Heart left ventricle (tissue), 16 donors: ENCODE data around the gene DCAF10. TPM values are rescaled to one million over a fixed set of nuclear protein-coding genes. Genes with fewer than 3 reads are reported as not detected.

Source experiments
- ATAC-seq, 4 donors: fragments of 200-7000 bp; cut with Tn5 transposase; one replicate each; pipeline ENCODE4 v1.9.1; 2020 to 2022; ENCODE audit warnings: moderate library complexity in 4 of 4, mild to moderate bottlenecking in 3 of 4, moderate number of reproducible peaks in 1 of 4
- DNase-seq, 5 donors: peaks; one replicate each; pipeline ENCODE4 v3.0.0-alpha.2; 2020
- H3K27ac ChIP-seq, 12 donors: fragments of 200-600 bp; sonication (generic) in 4 of 12; one replicate each; pipeline versions ENCODE4 v1.5.0 to v1.8.0; 2016 to 2022; ENCODE audit warnings: mild to moderate bottlenecking in 2 of 12
- H3K27me3 ChIP-seq, 9 donors: fragments of 200-600 bp; sonication (generic) in 2 of 9; one replicate each; pipeline versions ENCODE4 v1.5.1 to v1.8.0; 2016 to 2022; ENCODE audit warnings: mild to moderate bottlenecking in 3 of 9
- H3K36me3 ChIP-seq, 9 donors: fragments of 200-600 bp; sonication (generic) in 2 of 9; one replicate each; pipeline versions ENCODE4 v1.5.0 to v1.8.0; 2018 to 2022; ENCODE audit warnings: mild to moderate bottlenecking in 2 of 9
- H3K4me1 ChIP-seq, 12 donors: fragments of 200-600 bp; sonication (generic) in 4 of 12; one replicate each; pipeline versions ENCODE4 v1.5.0 to v1.8.0; 2016 to 2022; ENCODE audit warnings: mild to moderate bottlenecking in 3 of 12
- H3K4me3 ChIP-seq, 12 donors: fragments of 200-600 bp; sonication (generic) in 4 of 12; one replicate each; pipeline versions ENCODE4 v1.5.0 to v1.8.0; 2017 to 2022; ENCODE audit warnings: mild to moderate bottlenecking in 9 of 12, moderate library complexity in 4 of 12
- H3K9me3 ChIP-seq, 12 donors: fragments of 200-600 bp; sonication (generic) in 4 of 12; one replicate each; pipeline versions ENCODE4 v1.5.0 to v1.8.0; 2016 to 2022; ENCODE audit warnings: mild to moderate bottlenecking in 1 of 12
- CTCF ChIP-seq, 12 donors: fragments of 200-600 bp; sonication (generic) in 4 of 12; IDR thresholded peaks; one replicate each; pipeline versions ENCODE4 v1.5.0 to v1.8.0; 2018 to 2022; ENCODE audit warnings: antibody characterized with exemption in 12 of 12, mild to moderate bottlenecking in 5 of 12
- POLR2A ChIP-seq, 2 donors: fragments of 450-650 bp; IDR thresholded peaks; one replicate each; pipeline ENCODE4 v1.6.1; 2017; ENCODE audit warnings: antibody characterized with exemption in 2 of 2, mild to moderate bottlenecking in 2 of 2, moderate library complexity in 2 of 2
- WGBS, 4 donors: extraction: QIAGEN DNeasy Blood & Tissue Kit in 2 of 4; methylation state at CpG; one replicate each; pipeline versions ENCODE4 v1.1.5 to v1.1.7; 2013 to 2018; 5-methylcytosine and 5-hydroxymethylcytosine counted together
- intact Hi-C, 10 donors: fragments of 100-400 bp; cut with DNase I; formaldehyde crosslinking; loops; one replicate each; pipeline versions ENCODE4 v1.11.1 to v1.14.2; 2022
- polyA plus RNA-seq, 2 donors: library from polyadenylated mRNA; stranded (reverse); fragments of 200-250 nt; gene quantifications; one replicate each; pipeline ENCODE4 v1.2.3, GENCODE V29; 2013
- total RNA-seq, 9 donors: library from RNA; depleted of rRNA in 2 of 9; stranded (reverse); fragments of >200 nt in 2 of 9; fragmentation: NEBNext Ultra II Directional in 3 of 9; extraction: Animal tissue kit (Norgen Biotek cat#: 25700) in 3 of 9; gene quantifications; one replicate each; pipeline versions ENCODE4 v1.1.0 to v1.2.4, GENCODE V29; 2016 to 2023
- donor health status: ischemic (EF 13 %, LVEDD 7.1; RV severe dilation, severe dysfunction).
- donor health status: healthy with polysubstance abuse.
- donor health status: DM: no; HTN: yes; CAD: no.
- donor health status: DM: no; HTN: no; CAD: no.
- donor health status: ischemic (EF 25% LVEDD 6.9; RV normal size, moderate dysfunction).
- donor health status: ischemic (EF 25% LVEDD 5.7; RV mildly dilated, moderate dysfunction).
- donor health status: healthy.
- donor health status: DM: yes; HTN: yes; CAD: no.
- donor health status: ischemic (EF 35%, LVEDD 5.7; RV mildly dilated, moderate dysfunction).
- donor health status: nonischemic (EF 11% LVEDD 7.7; RV severe dilation, severe dysfunction).
- donor health status: DM: yes; HTN: yes; CAD: no.
- donor health status: PGD.
- donor health status: ischemic (EF 29% LVEDD 5.4; RV normal size, mild dysfunction).
- donor health status: nonischemic (EF 23%, LVEDD 6.1; RV moderate dilation, normal function).

The DCAF10 gene
- total and polyA plus RNA-seq, 11 donors, result 5.0 to 24.3 (median 19.8) TPM

GRCh38 chr9:37862530-37862929 lies 61.9 kb downstream of the DCAF10 start:
- Histone ChIP-seq H3K27me3 (no peaks in the 10 kb centered on the region), H3K4me3 (no peak overlapping the region), H3K9me3 (no peaks in the 10 kb centered on the region), H3K4me1 (no peaks in the 10 kb centered on the region), H3K36me3 (peaks cover 0 to 87% (median 51%) of the 10 kb centered on the region in 9 donors), H3K27ac (no peak overlapping the region)
- no peak for TF ChIP-seq CTCF (IDR thresholded peaks at IDR 0.05)
- TF ChIP-seq POLR2A (IDR thresholded peaks at IDR 0.05), result no peak
- 44 to 72% (median 60%) methylated on average over 3 of the region's 3 CpGs for WGBS, 4 donors
- intact Hi-C loops, result no loop called here
- no peak for ATAC-seq
- DNase-seq, result no peak

GRCh38 chr9:37870081-37870798 lies 69.6 kb downstream of the DCAF10 start:
- no peaks in the 10 kb centered on the region for H3K27me3 ChIP-seq
- no peak overlapping the region for H3K4me3 ChIP-seq
- intact Hi-C loops, result loop anchor here in 1 of 10 donors (10.0 kb wide), 1 partner anchor 75 kb away; no protein-coding TSS in a partner anchor
- ATAC-seq, result no peak
- 95 to 99% (median 97%) methylated on average over 5 of the region's 5 CpGs for WGBS, 4 donors
- no peaks in the 10 kb centered on the region for H3K9me3 ChIP-seq
- no peak for TF ChIP-seq CTCF (IDR thresholded peaks at IDR 0.05)
- TF ChIP-seq POLR2A (IDR thresholded peaks at IDR 0.05), result no peak
- H3K36me3 ChIP-seq, result peaks cover 0 to 26% (median 5%) of the 10 kb centered on the region in 9 donors
- no peak for DNase-seq
- H3K27ac ChIP-seq, result no peak overlapping the region
- peaks cover 0 to 4% (median 0%) of the 10 kb centered on the region in 12 donors for H3K4me1 ChIP-seq

DNA sequence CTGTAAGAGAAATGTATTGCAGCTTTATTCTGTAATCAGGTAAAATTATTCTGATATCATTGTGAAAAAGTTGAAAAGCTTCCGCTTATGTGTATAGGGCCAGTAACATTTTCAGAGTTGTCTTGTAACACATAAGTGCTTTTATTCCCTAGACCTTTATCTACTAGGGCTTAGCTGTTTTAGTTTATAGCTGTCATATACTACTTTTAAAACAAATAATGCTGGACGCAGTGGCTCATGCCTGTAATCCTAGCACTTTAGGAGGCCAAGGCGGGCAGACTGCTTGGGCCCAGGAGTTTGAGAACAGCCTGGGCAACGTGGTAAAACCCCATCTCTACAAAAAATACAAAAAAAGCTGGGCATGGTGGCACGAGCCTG lies 70.2 kb downstream of the DCAF10 start:
- Histone ChIP-seq H3K36me3 (peaks cover 0 to 24% (median 5%) of the 10 kb centered on the region in 9 donors), H3K27ac (no peak overlapping the region), H3K4me3 (no peak overlapping the region), H3K27me3 (no peaks in the 10 kb centered on the region), H3K9me3 (no peaks in the 10 kb centered on the region), H3K4me1 (peaks cover 0 to 6% (median 0%) of the 10 kb centered on the region in 12 donors)
- 75 to 89% (median 87%) methylated on average over 5 of the region's 5 CpGs for WGBS, 4 donors
- ATAC-seq (no peak), DNase-seq (no peak)
- TF ChIP-seq CTCF (IDR thresholded peaks at IDR 0.05), result no peak
- no peak for TF ChIP-seq POLR2A (IDR thresholded peaks at IDR 0.05)
- intact Hi-C loops, result loop anchor here in 1 of 10 donors (10.0 kb wide), 1 partner anchor 76 kb away; no protein-coding TSS in a partner anchor

DNA sequence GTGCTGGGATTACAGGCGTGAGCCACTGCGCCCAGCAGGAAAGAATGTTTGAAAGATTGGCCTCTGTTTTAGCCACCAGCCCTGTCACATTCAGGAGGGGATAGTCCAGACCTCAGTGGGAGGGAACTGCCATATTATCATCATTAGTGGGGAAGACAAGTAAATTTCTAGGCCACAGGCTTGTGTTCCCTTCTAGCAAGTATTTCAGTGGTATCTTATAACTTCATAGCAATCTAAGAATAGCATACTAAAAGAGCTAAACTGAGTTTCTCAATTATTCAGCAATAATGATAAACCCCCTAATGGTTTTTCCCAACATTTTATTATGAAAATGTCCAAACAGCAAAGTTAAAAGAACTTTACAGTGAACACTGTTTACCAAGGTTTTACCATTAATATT lies 73.4 kb downstream of the DCAF10 start:
- peaks cover 0 to 4% (median 0%) of the 10 kb centered on the region in 12 donors for H3K9me3 ChIP-seq
- intact Hi-C loops, result loop anchor here in 1 of 10 donors (10.0 kb wide), 1 partner anchor 79 kb away; no protein-coding TSS in a partner anchor
- no peak for DNase-seq
- TF ChIP-seq CTCF (IDR thresholded peaks at IDR 0.05) (no peak), POLR2A (IDR thresholded peaks at IDR 0.05) (no peak)
- H3K4me1 ChIP-seq, result peaks cover 0 to 6% (median 0%) of the 10 kb centered on the region in 12 donors
- ATAC-seq, result no peak
- H3K27ac ChIP-seq, result no peak overlapping the region
- no peak overlapping the region for H3K4me3 ChIP-seq
- peaks cover 0 to 13% (median 5%) of the 10 kb centered on the region in 9 donors for H3K36me3 ChIP-seq
- 92 to 100% (median 98%) methylated on average over 2 of the region's 2 CpGs for WGBS, 4 donors
- H3K27me3 ChIP-seq, result no peaks in the 10 kb centered on the region
